ENCODE data around the gene AQR.
"Not testable (repeated sequence)": the region's sequence is repeated elsewhere in the genome, so short reads cannot be mapped to it uniquely, and the experiment has no call there.

The AQR gene

DNA sequence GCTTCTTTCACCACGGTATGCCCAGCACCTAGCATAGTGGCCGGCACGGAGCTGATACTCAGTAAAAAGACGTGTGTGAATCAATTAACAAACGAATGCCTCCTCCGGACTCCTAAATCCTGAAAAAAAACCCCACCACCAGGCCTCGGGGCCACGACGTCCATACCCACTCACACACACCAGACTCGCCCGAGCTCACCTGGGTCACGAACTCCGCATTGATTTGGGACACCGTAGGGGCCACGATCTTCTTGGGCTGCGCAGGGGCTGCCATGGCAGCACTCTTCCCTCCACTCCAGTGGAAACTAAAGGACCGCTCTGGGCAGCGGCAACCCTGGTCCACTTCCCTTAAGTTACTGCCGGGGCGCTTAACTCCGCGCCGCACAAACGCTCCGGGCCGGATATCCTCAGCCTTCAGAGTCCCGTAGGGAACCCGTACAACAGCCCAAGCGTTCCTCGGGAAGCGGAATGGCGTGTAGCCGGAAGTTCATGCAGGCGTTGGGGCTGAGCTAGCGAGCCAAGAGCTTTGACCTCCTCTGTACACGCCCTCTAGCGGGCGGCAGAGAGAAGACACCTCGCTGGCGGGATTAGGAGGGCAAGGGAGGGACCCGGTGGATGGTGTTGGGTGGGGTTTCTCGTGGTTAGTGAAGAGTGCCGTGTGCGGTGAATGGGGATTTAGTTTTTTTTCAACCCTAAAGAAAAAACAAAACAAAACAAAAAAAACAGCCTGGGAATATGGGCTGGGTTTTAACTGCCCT, at the start of gene AQR:
TSS of gene AQR (minus strand) at position 403 of the 758 bp plus-strand sequence. CDS start at position 274, 129 bp downstream.
- in situ Hi-C loops (cut with MboI; ENCODE audit: low sequenced_read_pairs): no loop called here

DNA sequence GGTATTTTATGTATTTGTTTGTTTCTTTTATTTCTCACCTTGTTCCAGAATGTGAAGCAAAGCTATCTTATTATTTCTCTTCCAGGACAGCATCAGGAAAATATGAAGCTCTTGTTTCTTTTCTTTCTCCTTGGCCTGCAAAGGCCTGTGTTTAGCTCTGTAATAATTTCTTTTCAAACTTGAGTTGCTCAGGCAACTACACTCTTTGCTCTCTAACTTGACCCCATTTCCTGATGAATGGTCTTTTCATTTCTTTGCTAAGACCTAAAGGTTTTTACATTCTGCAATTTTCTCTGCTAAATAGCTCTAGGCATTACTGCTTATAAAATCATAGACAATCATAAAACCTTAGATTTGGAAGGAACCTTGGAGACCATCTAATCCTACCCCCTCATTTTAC, 44.7 kb upstream of the AQR start:
- in situ Hi-C loops (cut with MboI; ENCODE audit: low sequenced_read_pairs): no loop called here

DNA sequence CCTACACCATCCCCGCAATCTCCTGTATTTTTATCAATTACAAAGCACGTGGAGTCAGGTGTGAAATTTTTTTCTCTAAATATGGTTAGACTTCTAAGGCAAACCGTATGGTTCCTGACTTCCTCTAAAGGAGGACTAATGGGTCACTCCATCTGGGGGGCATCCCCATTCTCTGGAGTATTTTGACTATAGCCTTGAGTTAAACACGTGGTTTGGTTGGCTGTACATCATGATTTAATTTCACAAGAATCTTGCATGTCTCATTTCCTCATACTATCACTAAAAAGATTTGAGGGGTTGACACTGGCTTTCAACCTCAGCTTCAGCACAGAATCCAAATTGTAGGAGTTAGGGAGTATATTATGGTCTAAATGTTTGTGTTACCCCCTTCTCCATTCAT, 43.8 kb upstream of the AQR start:
- in situ Hi-C loops (cut with MboI; ENCODE audit: low sequenced_read_pairs): no loop called here

DNA sequence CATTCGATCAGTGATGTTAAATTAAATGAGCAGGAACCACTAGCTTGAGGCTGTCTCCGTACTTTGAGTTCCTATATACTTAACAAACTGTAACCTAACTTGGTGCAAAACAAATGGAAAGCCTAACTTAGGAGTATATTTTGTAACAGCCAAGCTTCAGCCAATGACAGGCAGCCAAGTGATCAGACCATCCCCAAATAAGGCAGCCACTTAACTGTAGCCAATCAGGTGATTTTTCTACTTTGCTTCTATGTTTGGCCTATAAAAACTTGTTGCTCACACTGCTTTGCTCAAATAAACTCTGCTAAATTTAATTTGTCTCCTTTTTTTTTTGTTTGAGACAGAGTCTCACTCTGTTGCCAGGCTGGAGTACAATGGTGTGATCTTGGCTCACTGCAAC, 37.9 kb upstream of the AQR start:
- in situ Hi-C loops (cut with MboI; ENCODE audit: low sequenced_read_pairs): no loop called here

DNA sequence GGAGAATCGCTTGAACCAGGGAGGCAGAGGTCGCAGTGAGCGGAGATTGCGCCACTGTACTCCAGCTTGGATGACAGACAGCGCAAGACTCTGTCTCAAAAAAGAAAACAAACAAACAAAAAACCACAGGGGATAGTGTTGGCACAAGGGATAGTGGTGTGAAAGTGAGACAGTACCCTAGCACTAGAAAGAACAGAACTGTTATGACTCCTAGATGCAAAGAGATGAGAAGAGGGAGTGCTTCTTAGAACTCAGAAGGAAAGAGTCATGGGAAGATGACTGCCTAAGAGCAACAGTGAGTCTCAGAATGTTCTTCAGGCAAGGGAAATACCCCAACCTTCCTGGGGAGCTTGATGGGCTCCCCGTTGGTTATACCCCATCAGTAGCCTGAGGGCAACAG, 36.4 kb upstream of the AQR start:
- in situ Hi-C loops (cut with MboI; ENCODE audit: low sequenced_read_pairs): no loop called here

DNA sequence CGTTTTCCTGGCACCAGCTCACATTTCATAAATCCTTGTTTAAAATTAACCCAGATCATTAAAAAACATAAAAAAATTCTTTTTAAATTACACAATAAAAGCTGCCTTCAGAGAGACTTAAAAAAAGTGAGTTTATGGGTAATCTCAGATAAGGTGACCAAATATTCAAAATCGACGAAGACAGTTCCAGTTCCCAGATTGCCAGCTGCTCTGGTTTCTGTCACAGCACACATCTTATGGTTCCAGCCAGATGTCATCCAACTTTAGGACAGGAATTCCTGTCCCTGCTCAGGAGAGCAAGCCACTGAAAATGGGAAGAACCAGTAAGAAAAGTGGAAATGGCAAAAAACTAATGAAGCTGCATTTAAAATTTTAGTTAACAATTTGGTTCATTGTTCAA, 34.4 kb upstream of the AQR start:
- in situ Hi-C loops (cut with MboI; ENCODE audit: low sequenced_read_pairs): no loop called here

DNA sequence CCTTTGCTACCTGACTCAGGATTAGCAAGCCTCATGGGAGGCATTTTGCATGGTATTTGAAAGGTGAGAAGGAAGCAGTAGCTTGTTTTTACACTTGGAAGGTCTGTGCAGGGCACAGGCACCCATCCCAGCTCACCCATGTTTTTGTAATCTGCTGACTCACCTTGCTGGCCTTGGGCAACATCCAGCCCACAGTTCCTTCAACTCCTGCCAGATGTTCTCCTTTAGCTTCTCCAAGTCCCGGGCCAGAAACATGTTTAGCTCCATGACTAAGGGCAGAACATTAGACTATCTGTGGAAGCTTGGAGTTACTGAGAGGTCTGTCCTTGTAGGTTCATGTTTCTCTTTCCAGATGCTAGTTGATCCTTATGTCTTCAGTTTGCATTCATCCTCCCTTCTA, 31.0 kb upstream of the AQR start:
- in situ Hi-C loops (cut with MboI; ENCODE audit: low sequenced_read_pairs): no loop called here

DNA sequence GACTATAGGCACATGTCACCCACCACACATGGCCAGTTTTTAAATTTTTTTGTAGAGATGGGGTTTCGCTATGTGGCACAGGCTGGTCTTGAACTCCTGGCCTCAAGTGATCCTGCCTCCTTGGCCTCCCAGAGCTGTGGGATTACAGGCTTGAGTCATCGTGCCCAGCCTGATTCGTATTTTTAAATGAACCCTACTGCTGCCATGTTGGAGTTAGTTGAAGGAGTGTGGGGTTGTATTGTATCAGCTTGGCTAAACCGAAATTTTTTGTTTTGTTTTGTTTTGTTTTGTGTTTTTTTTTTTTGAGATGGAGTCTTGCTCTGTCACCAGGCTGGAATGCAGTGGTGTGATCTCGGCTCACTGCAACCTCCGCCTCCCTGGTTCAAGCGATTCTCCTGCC, 30.4 kb upstream of the AQR start:
- in situ Hi-C loops (cut with MboI; ENCODE audit: low sequenced_read_pairs): no loop called here

DNA sequence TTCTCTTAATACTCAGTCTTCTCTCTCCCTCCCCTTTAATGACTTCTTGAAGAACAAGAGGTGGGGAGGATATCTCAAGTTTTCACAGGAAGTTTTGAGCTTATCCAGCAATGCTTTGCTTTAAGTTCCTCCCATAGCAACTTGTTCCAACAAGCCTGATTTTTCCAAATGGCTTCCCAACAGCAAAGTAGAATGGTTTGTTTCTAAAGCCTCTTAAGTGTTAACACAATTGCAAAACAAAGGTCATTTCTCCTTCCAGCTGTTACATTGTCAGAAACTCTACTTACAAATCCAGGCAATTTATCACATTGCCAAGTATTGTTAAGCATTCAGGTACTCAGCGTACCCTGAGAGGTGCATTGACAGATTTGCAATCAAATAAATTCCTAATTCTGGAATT, 25.4 kb upstream of the AQR start:
- in situ Hi-C loops (cut with MboI; ENCODE audit: low sequenced_read_pairs): no loop called here

DNA sequence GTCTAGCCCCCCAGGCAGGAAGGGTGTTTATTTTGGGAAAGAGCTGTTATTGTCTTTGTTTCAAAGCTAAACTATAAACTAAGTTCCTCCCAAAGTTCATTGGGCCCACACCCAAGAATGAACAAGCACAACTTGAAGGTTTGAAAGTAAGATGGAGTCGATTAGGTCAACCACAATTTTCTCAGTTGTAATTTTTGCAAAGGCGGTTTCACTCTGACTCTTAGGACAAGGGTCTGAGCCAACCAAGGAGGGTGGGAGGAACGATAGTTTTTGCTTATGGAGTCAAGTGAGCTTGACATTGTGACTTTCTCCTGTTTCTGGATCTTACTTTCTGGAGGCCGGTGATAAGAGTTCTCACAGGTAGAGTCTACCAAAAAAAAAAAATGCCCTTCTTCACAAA, 24.3 kb upstream of the AQR start:
- in situ Hi-C loops (cut with MboI; ENCODE audit: low sequenced_read_pairs): no loop called here

DNA sequence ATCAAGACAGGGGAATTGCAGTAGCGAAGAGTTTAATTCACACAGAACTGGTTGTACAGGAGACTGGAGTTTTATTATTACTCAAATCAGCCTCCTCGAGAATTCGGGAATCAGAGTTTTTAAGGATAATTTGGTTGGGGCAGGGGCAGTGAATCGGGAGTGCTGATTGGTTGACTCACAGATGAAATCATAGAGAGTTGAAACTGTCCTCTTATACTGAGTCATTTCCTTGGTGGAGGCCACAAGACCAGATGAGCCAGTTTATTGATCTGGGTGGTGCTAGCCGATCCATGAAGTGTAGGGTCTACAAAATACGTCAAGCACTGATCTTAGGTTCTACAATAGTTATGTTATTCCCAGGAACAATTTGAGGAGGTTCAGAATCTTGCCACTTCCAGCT, 23.9 kb upstream of the AQR start:
- in situ Hi-C loops (cut with MboI; ENCODE audit: low sequenced_read_pairs): no loop called here

DNA sequence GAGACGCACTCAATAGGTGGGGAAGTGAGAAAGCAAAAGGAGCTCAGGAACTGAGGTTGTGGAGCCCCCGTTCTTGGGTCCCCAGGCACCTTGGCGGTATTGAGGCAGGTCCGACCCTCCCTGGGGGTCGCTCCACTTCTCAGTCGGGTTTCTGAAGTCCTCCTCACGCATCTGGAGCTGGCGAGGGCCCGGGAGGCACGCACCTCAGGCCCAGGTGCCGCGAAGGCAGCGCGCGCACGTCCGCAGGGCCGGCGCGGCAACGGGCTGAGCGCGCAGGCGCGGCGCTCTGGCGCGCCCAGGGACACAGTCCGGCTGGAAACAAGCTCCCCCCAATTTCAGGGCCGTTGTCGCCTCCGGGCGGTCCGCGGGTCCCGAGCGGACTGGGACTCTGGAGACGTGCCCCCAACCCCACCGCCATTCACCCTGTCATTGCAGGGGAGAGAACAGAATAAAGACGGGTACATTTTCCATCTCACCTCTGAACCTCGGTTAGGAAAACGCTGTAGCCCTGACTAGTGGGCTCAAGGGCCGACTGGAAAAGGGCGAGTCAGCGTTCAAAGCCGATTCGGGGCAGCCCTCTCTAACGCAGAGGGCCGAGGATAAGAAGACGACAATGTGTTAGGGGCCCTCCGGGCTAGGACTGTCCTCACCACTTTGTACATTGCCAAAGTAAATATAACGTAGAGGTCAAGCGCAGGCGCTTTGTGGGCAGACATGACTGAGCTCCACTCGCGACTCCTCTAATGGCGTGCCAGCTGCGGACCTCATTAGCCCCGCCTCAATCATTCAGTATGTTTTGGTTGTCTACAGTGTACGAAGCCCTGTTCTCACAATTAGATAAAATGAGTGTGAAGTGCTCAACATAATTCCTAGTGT, 18.7 kb upstream of the AQR start, which contains the start of gene ZNF770:
TSS of gene ZNF770 (minus strand) at position 261 of the 876 bp plus-strand sequence. CDS start 4,853 bp downstream, outside the sequence.
- in situ Hi-C loops (cut with MboI; ENCODE audit: low sequenced_read_pairs): no loop called here

DNA sequence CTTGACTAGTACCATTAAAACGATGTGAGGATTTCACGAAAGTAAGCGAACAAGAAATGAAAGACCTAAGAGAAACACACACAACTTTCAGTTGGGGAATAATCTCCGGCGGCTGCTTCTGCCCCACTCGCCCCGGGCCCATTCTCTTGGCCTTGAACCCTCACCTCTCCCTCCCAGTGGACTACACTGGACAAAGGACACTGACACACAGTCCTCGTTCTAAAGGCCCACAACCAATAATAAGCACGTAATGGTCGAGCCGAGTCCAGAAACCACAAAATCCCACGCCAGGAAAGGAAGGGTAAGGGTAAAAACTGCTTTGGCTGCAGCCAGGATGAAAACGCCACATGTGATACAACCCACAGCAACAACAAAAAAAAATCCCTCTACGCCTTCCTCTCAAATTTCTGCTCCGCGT, 18.1 kb upstream of the AQR start:
- in situ Hi-C loops (cut with MboI; ENCODE audit: low sequenced_read_pairs): no loop called here

DNA sequence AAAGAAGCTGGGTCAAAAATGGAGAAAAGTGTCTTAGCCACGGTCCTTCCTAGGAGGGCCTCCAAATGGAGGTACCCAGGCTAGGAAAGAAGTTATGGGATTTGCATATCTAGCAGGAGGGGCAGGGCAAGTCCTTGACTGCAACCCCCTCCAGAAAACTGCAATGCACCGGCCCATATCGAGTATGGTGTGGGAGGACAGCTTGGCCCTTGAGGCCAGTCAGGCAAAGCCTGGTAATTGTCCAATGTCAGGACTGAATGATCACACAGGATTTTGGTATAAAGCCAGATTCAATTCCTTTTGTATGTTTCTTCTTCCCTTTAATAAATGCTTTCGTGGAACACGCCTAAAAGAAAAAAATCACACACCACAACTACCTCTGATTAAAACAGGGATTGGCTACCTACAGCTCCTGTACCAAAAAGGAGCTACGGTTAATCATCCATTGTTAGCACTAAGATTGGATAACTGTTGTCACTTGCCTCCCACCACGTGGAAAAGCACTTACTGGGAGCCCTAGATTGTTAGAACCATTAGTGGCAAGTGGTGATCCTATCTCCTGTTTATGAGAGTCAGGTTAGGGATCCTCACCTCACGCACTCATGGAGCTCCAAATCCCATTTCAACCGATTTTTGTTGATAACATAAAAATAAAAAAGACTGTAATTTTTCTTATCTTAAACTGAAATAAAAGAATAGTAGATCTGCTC, 17.4 kb upstream of the AQR start:
- in situ Hi-C loops (cut with MboI; ENCODE audit: low sequenced_read_pairs): no loop called here

DNA sequence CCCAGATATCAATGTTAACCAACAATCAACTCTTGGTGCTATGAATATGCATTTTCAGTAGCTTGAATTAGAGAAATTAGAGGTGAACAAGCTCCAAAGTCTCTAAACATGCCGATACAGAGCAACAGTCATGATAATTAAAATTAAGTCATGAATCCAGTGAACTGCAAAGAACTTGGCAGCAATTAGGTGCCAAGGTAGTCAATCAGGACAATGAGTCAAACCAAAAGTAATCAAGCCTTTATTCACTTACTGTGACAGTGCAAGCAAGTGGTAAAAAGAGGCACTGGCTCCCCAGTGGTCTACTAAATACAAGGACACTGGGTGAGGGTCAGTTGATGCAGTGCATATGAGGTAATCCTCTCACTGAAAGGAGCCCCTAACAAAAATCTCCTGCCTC, 16.8 kb upstream of the AQR start:
- in situ Hi-C loops (cut with MboI; ENCODE audit: low sequenced_read_pairs): no loop called here

DNA sequence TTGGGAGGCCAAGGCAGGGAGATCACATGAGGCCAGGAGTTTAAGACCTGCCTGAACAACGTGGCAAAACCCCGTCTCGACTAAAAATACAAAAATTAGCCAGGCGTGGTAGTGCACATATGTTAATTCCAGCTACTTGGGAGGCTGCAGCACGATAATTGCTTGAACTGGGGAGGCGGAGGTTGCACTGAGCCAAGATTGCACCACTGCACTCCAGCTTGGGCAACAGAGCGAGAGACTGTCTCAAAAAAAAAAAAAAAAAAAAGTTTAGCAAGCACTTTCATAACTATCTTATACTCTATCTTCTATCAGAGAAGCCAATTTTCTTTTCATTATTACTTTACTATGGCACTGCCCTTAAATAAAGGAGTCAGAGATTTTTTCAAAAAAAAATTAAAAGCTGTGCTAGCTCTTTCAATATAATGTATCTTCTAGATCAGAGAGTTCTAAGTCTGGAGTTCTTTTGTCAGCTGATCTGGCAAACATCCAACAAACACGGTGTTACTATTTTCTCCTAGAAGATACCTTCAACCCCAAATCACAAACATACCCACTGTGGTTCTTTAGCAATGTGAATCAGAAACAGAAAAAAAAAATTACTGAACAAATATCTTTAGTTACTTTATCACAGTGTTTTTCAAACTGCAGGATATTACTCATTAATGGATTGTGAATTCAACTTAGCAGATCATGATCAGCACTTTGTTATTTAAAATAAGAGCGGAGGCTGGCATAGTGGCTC, 15.5 kb upstream of the AQR start:
- in situ Hi-C loops (cut with MboI; ENCODE audit: low sequenced_read_pairs): no loop called here

DNA sequence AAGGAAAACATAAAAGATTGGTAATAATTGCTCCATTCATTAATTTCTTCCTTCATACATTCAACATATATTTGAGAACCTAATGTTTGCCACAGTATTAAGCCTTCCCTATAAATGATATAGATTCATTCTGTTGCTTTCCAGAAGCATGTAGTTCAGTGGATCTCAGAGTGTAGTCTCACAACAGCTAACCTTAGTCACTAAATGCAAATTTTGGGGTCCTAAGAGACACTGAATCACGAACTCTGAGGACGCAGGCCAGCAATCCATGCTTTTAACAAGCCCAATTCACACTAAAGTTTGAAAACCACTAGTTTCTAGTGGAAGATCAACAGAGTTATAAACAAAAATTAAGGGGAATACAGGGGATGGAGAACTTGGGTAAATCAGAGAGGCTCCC, 7.2 kb upstream of the AQR start:
- in situ Hi-C loops (cut with MboI; ENCODE audit: low sequenced_read_pairs): no loop called here

DNA sequence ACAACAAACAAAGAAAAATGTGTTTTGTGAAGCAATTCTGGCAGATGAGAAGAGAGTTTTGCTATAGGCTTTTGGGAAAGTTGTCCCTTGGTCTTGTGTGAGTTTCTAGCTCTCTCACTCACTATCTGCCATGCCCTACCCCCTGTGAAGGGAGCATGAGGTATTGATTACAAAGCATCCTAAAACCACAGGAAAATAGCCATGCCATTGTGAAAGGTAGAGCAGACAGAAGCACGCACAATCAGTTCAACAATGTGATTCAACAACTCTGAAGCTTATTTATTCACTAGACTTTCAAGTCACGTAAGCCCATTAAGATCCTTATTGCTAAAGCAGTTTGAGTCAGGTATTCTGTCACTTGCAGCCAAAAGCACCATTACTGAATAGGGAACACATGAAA, 6.5 kb upstream of the AQR start:
- in situ Hi-C loops (cut with MboI; ENCODE audit: low sequenced_read_pairs): no loop called here

DNA sequence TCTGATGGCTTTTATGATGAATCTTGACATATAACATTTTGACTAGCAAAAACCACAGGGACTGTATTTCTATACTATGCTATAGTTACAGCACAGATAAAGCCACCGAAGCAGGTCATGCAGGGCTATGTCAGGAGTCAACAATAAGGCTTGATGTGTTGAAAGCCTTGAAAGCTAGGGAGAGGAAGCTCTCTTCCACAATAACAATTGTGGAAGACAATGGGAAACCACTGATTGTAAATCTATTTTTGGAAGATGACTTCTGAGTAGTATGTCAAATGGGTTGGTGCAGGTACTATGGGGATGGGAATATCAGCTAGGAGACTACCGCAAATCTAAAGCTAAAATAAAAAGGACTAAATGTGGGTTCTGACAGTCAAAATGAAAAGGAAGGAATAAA, 4.0 kb upstream of the AQR start:
- in situ Hi-C loops (cut with MboI; ENCODE audit: low sequenced_read_pairs): no loop called here

DNA sequence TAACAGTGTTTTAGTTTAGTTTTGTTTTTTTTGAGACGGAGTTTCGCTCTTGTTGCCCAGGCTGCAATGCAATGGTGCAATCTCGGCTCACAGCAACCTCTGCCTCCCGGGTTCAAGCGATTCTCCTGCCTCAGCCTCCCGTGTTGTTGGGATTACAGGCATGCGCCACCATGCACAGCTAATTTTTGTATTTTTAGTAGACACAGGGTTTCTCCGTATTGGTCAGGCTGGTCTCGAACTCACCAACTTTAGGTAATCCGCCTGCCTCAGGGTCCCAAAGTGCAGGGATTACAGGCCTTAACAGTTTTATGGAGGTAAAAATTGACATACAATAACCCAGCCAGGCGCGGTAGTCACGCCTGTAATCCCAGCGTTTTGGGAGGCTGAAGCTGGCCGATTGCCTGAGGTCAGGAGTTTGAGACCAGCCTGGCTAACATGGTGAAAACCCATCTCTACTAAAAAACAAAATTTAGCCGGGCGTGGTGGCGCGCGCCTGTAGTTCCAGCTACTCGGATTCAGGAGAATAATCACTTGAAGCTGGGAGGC, 629 bp upstream of the AQR start:
- in situ Hi-C loops (cut with MboI; ENCODE audit: low sequenced_read_pairs): not testable (repeated sequence)

DNA sequence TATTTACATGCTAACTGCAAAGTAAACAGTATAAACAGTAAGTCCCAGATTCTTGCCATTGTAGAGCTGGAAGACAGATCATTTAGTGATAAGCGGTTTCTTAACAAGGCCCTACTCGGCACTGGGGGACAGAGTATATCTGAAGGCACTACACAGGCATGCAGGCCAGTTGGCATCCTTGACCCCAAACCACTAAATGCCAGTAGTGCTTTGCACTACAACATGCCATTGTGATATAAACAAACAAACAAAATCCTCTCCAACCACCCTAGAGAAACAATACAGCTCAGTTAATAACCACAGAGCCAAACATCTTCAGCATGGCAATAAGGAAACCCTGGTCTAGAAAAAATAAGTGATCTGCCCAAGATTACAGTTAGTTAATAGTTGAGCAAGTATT, 5.3 kb downstream of the AQR start:
- in situ Hi-C loops (cut with MboI; ENCODE audit: low sequenced_read_pairs): no loop called here
